Keratinocyte (primary cell): ENCODE measurements around the gene ADGRG1. TPM values are rescaled to one million over a fixed set of nuclear protein-coding genes. Genes with fewer than 3 reads are reported as not detected.

Experiments used
- DNase-seq: peaks from one replicate; pipeline ENCODE4 v3.0.0-alpha.2; 2011; ENCODE audit warnings: low read depth, missing footprints, low spot score
- FAIRE-seq: peaks from 2 replicates; lab custom pipeline; 2011; peaks lifted over from hg19 to GRCh38; lab: Jason Lieb, UNC
- H2AFZ ChIP-seq: 2 replicates; pipeline ENCODE4 v1.6.0; 2012; ENCODE audit warnings: low read length, control low read depth, inconsistent platforms; ENCODE audit not compliant: control insufficient read depth
- H3K27ac ChIP-seq: 2 replicates; pipeline ENCODE4 v1.5.1; 2011; ENCODE audit warnings: low read length; ENCODE audit not compliant: control insufficient read depth, insufficient read depth
- H3K27me3 ChIP-seq: 3 replicates; pipeline ENCODE4 v1.6.0; 2011; ENCODE audit warnings: low read length; ENCODE audit not compliant: control insufficient read depth, insufficient read depth; ENCODE audit errors: extremely low read depth
- H3K36me3 ChIP-seq, 2 experiments: 2 replicates in 1 of 2; 3 replicates in 1 of 2; pipeline ENCODE4 v1.5.1; 2011; ENCODE audit warnings: low read length in 2 of 2, mild to moderate bottlenecking in 1 of 2; ENCODE audit not compliant: control insufficient read depth in 2 of 2, insufficient read depth in 2 of 2; ENCODE audit errors: extremely low read depth in 1 of 2
- H3K4me1 ChIP-seq: 3 replicates; pipeline ENCODE4 v1.5.1; 2011; ENCODE audit warnings: low read length; ENCODE audit not compliant: control insufficient read depth, insufficient read depth; ENCODE audit errors: extremely low read depth
- H3K4me2 ChIP-seq: 3 replicates; pipeline ENCODE4 v1.6.0; 2011; ENCODE audit warnings: low read depth, low read length; ENCODE audit not compliant: control insufficient read depth, insufficient read depth; ENCODE audit errors: extremely low read depth
- H3K4me3 ChIP-seq, 3 experiments: fragments of 200-600 bp in 1 of 3; sonication (generic) in 1 of 3; 2 replicates in 2 of 3; 3 replicates in 1 of 3; pipeline ENCODE4 v1.5.1; 2011 to 2016; ENCODE audit warnings: low read length in 3 of 3, mild to moderate bottlenecking in 3 of 3, control low read depth in 2 of 3, inconsistent platforms in 1 of 3, low read depth in 1 of 3, mixed read lengths in 1 of 3, mixed run types in 1 of 3, moderate library complexity in 1 of 3; ENCODE audit not compliant: control insufficient read depth in 2 of 3, insufficient read depth in 2 of 3; ENCODE audit errors: extremely low read depth in 1 of 3
- H3K79me2 ChIP-seq: 2 replicates; pipeline ENCODE4 v1.6.0; 2012; ENCODE audit warnings: low read length; ENCODE audit not compliant: control insufficient read depth, insufficient read depth
- H3K9ac ChIP-seq: 3 replicates; pipeline ENCODE4 v1.6.0; 2011; ENCODE audit warnings: low read length; ENCODE audit not compliant: control insufficient read depth, insufficient read depth; ENCODE audit errors: extremely low read depth
- H3K9me1 ChIP-seq: 3 replicates; pipeline ENCODE4 v1.6.0; 2011; ENCODE audit warnings: low read length; ENCODE audit not compliant: control insufficient read depth, insufficient read depth; ENCODE audit errors: extremely low read depth
- H3K9me3 ChIP-seq: 2 replicates; pipeline ENCODE4 v1.5.1; 2012; ENCODE audit warnings: low read depth, low read length; ENCODE audit not compliant: control insufficient read depth
- H4K20me1 ChIP-seq: 3 replicates; pipeline ENCODE4 v1.6.0; 2011; ENCODE audit warnings: low read length; ENCODE audit not compliant: control insufficient read depth, insufficient read depth; ENCODE audit errors: extremely low read depth
- EZH2 ChIP-seq: IDR thresholded peaks from one replicate; pipeline ENCODE4 v1.6.1; 2012; ENCODE audit warnings: inconsistent platforms, mild to moderate bottlenecking, low read length, moderate library complexity
- dilution Hi-C: fragments of 300-500 bp; cut with MboI; formaldehyde crosslinking; loops from one replicate; pipeline ENCODE4 v1.7.0; 2020; ENCODE audit warnings: low sequenced_read_pairs; ENCODE audit not compliant: extremely low pct_ligation_motif_present
- polyA plus RNA-seq, 5 experiments: library from polyadenylated mRNA; depleted of rRNA in 3 of 5; stranded (reverse) in 3 of 5; stranded (forward) in 1 of 5; unstranded in 1 of 5; fragments of >200 nt; gene quantifications; 1 replicate in 1 of 5; 2 replicates in 3 of 5; 3 replicates in 1 of 5; pipeline versions ENCODE4 v1.2.1 to v1.2.3, GENCODE V29; 2011 to 2012; ENCODE audit warnings: missing spikeins in 2 of 5, low read depth in 1 of 5, low replicate concordance in 1 of 5
- TF ChIP-seq, protein P1 (sequence below), 3 experiments: IDR thresholded peaks in 1 of 3; conservative IDR thresholded peaks in 1 of 3; optimal IDR thresholded peaks in 1 of 3; 2 replicates in 2 of 3; 3 replicates in 1 of 3; pipeline versions ENCODE3 to v1.5.1; 2011; ENCODE audit warnings: low read length in 3 of 3, mild to moderate bottlenecking in 3 of 3, moderate library complexity in 2 of 3, control low read depth in 1 of 3, inconsistent platforms in 1 of 3; ENCODE audit not compliant: insufficient read depth in 2 of 3; ENCODE audit errors: extremely low read depth in 1 of 3

Gene ADGRG1
- polyA plus RNA-seq, 1 donor (not counting 4 experiments of a cell fraction or from before 2014, with no cell fraction given) = 28.4 TPM

DNA sequence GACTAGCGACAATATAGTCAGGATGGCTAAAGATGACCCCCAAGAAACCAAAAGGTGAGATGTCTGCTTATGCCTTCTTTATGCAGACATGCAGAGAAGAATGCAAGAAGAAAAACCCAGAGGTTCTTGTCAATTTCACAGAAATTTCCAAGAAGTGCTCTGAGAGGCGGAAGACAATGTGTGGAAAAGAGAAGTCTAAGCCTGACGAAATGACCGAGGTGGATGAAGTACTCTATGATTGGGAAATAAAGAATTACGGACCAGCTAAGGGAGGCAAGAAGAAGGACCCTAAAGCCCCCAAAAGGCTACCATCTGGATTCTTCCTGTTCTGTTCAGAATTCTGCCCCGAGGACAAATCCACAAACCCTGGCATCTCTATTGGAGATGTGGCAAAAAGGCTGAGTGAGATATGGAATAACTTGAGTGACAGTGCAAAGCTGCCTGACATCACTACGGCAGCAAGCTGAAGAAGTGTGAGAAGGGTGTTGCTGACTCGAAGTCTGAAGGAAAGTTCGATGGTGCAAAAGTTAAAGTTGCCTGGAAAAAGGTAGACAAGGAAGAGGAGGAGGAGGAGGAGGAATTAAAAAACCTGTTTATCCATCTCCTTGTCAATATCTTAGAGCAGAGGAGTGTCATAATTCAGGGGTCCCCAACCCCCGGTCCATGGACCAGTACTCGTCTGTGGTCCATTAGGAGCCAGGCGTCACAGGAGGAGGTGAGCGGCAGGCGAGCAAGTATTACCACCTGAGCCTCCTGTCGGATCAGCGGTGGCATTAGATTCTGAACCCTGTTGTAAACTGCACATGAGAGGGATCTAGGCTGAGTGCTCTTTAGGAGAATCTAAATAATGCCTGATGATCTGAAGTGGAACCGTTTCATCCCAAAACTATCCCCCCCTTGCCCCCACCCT, 25.1 kb upstream of the ADGRG1 start:
- no peak overlapping the region for H3K9ac ChIP-seq
- no peak overlapping the region for H3K27ac ChIP-seq
- H3K4me2 ChIP-seq = no peak overlapping the region
- no peaks in the 10 kb centered on the region for H3K4me1 ChIP-seq
- no peaks in the 10 kb centered on the region for H3K79me2 ChIP-seq
- TF ChIP-seq EZH2 = no peak
- H2AFZ ChIP-seq = no peak overlapping the region
- DNase-seq = no peak
- H4K20me1 ChIP-seq = no peaks in the 10 kb centered on the region
- dilution Hi-C loops = no loop called here
- no peak for FAIRE-seq
- H3K9me1 ChIP-seq = no peaks in the 10 kb centered on the region
- H3K27me3 ChIP-seq = no peaks in the 10 kb centered on the region
- H3K9me3 ChIP-seq = no peaks in the 10 kb centered on the region
- H3K4me3 ChIP-seq = no peak overlapping the region
- no peaks in the 10 kb centered on the region for H3K36me3 ChIP-seq

DNA sequence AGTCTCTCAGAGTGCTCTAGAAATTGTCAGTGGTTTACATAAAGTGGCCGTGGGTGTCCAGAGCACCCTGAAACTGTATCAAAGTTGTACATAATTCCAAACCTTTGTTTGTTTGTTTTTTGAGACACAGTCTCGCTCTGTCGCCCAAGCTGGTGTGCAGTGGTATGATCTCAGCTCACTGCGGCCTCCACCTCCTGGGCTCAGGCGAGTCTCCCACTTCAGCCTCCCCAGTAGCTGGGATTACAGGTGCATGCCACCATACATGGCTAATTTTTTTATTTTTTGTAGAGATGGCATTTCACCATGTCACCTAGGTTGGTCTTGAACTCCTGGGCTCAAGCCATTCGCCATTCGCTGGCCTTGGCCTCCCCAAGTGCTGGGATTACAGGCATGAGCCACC, 24.3 kb upstream of the ADGRG1 start:
- Histone ChIP-seq H3K9me1 (no peaks in the 10 kb centered on the region), H4K20me1 (no peaks in the 10 kb centered on the region), H3K9me3 (no peaks in the 10 kb centered on the region), H3K4me2 (no peak overlapping the region), H3K4me1 (no peaks in the 10 kb centered on the region), H3K27me3 (no peaks in the 10 kb centered on the region), H2AFZ (no peak overlapping the region), H3K4me3 (no peak overlapping the region), H3K9ac (no peak overlapping the region), H3K79me2 (no peaks in the 10 kb centered on the region), H3K27ac (no peak overlapping the region), H3K36me3 (no peaks in the 10 kb centered on the region)
- dilution Hi-C loops = no loop called here
- no peak for TF ChIP-seq EZH2
- TF ChIP-seq, protein P1, sequence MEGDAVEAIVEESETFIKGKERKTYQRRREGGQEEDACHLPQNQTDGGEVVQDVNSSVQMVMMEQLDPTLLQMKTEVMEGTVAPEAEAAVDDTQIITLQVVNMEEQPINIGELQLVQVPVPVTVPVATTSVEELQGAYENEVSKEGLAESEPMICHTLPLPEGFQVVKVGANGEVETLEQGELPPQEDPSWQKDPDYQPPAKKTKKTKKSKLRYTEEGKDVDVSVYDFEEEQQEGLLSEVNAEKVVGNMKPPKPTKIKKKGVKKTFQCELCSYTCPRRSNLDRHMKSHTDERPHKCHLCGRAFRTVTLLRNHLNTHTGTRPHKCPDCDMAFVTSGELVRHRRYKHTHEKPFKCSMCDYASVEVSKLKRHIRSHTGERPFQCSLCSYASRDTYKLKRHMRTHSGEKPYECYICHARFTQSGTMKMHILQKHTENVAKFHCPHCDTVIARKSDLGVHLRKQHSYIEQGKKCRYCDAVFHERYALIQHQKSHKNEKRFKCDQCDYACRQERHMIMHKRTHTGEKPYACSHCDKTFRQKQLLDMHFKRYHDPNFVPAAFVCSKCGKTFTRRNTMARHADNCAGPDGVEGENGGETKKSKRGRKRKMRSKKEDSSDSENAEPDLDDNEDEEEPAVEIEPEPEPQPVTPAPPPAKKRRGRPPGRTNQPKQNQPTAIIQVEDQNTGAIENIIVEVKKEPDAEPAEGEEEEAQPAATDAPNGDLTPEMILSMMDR (optimal IDR thresholded peaks at IDR 0.05 in 1 of 3, IDR thresholded peaks at IDR 0.05 in 1 of 3, conservative IDR thresholded peaks at IDR 0.05 in 1 of 3; ENCODE audit: extremely low read depth in 1 of 3, insufficient read depth in 2 of 3, low read length in 3 of 3) = no peak
- FAIRE-seq (no peak), DNase-seq (no peak)
